ENCODE results near the gene AQP12A.

- no peak for TF ChIP-seq ATF3 (IDR thresholded peaks at IDR 0.05; ENCODE audit: borderline replicate concordance, extremely low read depth, low read depth, low read length)
- TF ChIP-seq CREB1 (IDR thresholded peaks at IDR 0.05; ENCODE audit: low read depth): no peak
- no peak for TF ChIP-seq CBX3 (IDR thresholded peaks at IDR 0.05; ENCODE audit: borderline replicate concordance, low read depth)
- no peak for TF ChIP-seq ELK1 (IDR thresholded peaks at IDR 0.05; ENCODE audit: low read depth, low read length)
- no peak for TF ChIP-seq CHD1 (IDR thresholded peaks at IDR 0.05; ENCODE audit: low read depth, low read length)
- TF ChIP-seq REST (IDR thresholded peaks at IDR 0.05; ENCODE audit: low read depth, low read length): no peak
- TF ChIP-seq CTCF (IDR thresholded peaks at IDR 0.05 in 2 of 3, conservative IDR thresholded peaks at IDR 0.05 in 1 of 3; ENCODE audit: control insufficient read depth in 2 of 3, extremely low read depth in 1 of 3, insufficient read depth in 1 of 3, low read depth in 3 of 3, low read length in 3 of 3): no peak
- no peak for TF ChIP-seq USF2 (IDR thresholded peaks at IDR 0.05; ENCODE audit: borderline replicate concordance, low read depth, low read length)
- no peak for TF ChIP-seq EZH2 (IDR thresholded peaks at IDR 0.05; ENCODE audit: borderline replicate concordance, control insufficient read depth, low read depth, low read length)
- TF ChIP-seq NFIC (IDR thresholded peaks at IDR 0.05; ENCODE audit: low read depth, low read length): no peak
- TF ChIP-seq POLR2AphosphoS5 (IDR thresholded peaks at IDR 0.05; ENCODE audit: low read length): no peak
- TF ChIP-seq SIN3A (IDR thresholded peaks at IDR 0.05; ENCODE audit: low read depth, low read length): no peak
- no peak for TF ChIP-seq BHLHE40 (IDR thresholded peaks at IDR 0.05; ENCODE audit: borderline replicate concordance in 1 of 2, low read depth in 2 of 2, low read length in 1 of 2)
These were observed 11.0 kb downstream of the AQP12A start for GRCh38 chr2:240702640-240703011.
